Measurements from ENCODE around the gene CYSLTR2.

GRCh38 chr13:48679941-48680680 is 26.4 kb downstream of the CYSLTR2 start:
- TF ChIP-seq CTCF (IDR thresholded peaks at IDR 0.05) = no peak
- TF ChIP-seq POLR2A (IDR thresholded peaks at IDR 0.05) = no peak

Measured in transverse colon (tissue), 3 donors.